Stromal cell of bone marrow (primary cell): ENCODE measurements around the gene C17orf100.
"Not testable (repeated sequence)": the region's sequence is repeated elsewhere in the genome, so short reads cannot be mapped to it uniquely, and the experiment has no call there.

Source experiments
- DNase-seq: peaks from one replicate; pipeline ENCODE4 v3.0.0-alpha.2; 2012; ENCODE audit warnings: low read depth

Gene C17orf100

DNA sequence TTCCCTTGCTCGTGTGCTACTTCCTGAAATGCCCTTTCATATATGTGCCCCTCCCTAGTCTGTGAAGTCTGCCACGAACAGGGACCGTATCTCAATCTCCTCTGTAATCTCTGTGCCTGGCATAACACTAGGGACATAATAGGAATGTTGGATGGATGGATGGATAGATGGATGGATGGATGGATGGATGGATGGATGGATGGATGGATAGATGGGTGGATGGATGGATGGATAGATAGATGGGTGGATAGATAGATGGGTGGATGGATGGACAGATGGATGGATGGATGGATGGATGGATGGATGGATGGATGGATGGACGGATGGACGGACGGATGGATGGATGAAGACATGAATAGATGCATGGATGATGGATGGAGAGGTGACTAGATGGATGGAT, 40.4 kb downstream of the C17orf100 start:
- not testable (repeated sequence) for DNase-seq

GRCh38 chr17:6695051-6695450, 43.5 kb downstream of the C17orf100 start:
- no peak for DNase-seq

GRCh38 chr17:6695565-6695964, 44.0 kb downstream of the C17orf100 start:
- DNase-seq: no peak

DNA sequence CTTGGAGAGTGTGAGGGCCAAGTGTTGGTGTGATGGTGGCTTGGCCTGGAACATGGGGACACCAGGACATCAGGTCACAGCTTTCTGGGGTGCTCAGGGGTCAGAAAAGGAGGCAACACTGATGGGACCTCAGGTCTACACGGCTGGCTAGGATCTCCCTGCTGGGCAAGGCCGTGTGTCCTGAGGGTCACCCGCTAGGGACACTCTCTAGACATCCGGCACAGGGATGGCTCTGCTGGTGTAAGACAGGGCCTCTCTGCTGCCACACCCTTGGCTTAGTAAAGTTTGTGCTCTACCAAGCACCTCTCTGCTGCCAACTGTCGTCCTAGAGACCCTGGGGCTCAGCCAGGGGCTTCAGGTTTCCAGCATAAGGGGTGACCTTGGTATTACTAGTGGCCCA, 45.3 kb downstream of the C17orf100 start:
- DNase-seq: no peak

DNA sequence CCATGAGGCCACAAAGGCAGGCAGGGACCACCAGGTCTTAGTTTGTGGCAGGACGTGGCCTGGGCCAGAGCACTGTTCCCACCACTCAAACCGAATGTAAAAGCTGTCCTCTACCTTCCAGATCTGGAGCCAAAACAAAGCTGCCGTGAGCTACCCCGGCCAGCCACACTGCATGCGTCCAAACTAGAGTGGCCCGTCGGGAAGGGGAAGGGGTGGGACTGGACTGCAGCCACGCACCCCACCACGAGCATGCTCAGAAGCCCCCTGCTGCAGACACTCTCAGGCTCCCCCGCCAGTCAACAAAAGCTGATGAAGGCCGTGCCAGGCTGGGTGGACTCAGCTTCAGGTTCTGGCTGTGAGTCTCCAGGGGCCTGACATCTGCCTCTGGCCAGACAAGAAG, 46.4 kb downstream of the C17orf100 start:
- DNase-seq: no peak

DNA sequence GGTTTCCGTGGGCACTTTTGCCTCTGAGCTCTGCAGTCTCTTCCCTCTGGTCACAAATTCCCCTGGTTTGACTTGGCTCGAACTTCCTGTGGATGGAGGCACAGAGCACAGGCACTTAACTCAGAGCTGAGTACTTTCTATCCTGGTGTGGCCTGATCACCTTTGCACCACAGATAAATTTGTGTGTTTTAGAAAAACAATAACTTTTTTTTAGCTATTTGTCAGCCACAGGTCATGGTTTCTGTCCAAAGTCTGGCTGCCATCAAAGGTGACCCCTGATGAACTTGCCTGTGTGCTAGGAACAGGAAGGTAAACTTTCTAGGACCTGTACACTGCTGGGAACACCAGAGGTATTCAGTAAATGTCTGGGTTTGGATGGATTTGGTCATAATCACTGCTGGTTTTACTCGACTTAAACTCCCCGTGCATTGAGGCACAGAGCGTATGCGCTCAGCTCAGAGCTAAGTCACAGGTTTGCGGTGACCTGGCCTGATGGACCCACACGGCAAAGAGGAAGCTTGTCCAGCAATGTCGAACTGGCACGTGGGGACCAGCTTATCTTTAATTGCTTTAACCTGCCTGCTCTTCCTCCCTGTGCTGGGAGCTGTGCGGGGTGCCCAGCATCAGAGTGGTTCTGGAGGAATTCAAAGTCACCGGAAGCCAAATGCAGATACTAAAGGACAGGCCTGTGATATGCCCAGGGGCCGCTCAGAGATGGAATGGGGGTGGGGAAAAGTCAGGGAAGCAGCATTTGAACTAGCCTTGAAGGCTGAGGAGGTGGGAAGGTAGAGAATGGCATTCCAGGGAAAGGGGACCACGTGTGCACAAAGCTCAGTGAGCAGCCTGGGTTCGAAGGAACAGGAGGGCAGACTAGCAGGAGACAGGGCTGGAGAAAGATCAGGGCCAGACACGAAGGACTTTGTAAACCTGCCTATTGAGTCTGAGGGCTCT, 48.7 kb downstream of the C17orf100 start:
- DNase-seq: no peak

- no peak for DNase-seq
Measured at GRCh38 chr17:6700948-6701307, 49.4 kb downstream of the C17orf100 start.

GRCh38 chr17:6701719-6702118, 50.2 kb downstream of the C17orf100 start:
- no peak for DNase-seq

- DNase-seq: no peak
Measured at GRCh38 chr17:6702567-6703215, 51.1 kb downstream of the C17orf100 start.
